Measurements from ENCODE around the gene KRT78. TPM values are rescaled to one million over a fixed set of nuclear protein-coding genes. Genes with fewer than 3 reads are reported as not detected.
"Not testable (repeated sequence)": the region's sequence is repeated elsewhere in the genome, so short reads cannot be mapped to it uniquely, and the experiment has no call there.

Gene KRT78
- total RNA-seq, 1 donor from 2014 or later, result not detected

GRCh38 chr12:52798003-52798670 is 50.7 kb downstream of the KRT78 start:
- TF ChIP-seq CTCF (conservative IDR thresholded peaks at IDR 0.05; ENCODE audit: low read depth, low read length), result no peak
- H3K4me3 ChIP-seq (ENCODE audit: low read depth, low read length), result no peak overlapping the region
- peak; percentile 35 for DNase-seq (ENCODE audit: low read depth)

- H3K4me3 ChIP-seq (ENCODE audit: low read depth, low read length), result no peak overlapping the region
- no peak for TF ChIP-seq CTCF (conservative IDR thresholded peaks at IDR 0.05; ENCODE audit: low read depth, low read length)
- no peak for DNase-seq (ENCODE audit: low read depth)
Measured at GRCh38 chr12:52797529-52797894, 51.3 kb downstream of the KRT78 start.

- DNase-seq (ENCODE audit: low read depth), result no peak
- no peak overlapping the region for H3K4me3 ChIP-seq (ENCODE audit: low read depth, low read length)
- no peak for TF ChIP-seq CTCF (conservative IDR thresholded peaks at IDR 0.05; ENCODE audit: low read depth, low read length)
Measured at GRCh38 chr12:52796839-52797528, 51.8 kb downstream of the KRT78 start.

- H3K4me3 ChIP-seq (ENCODE audit: low read depth, low read length), result no peak overlapping the region
- no peak for TF ChIP-seq CTCF (conservative IDR thresholded peaks at IDR 0.05; ENCODE audit: low read depth, low read length)
- DNase-seq (ENCODE audit: low read depth), result no peak
Measured at GRCh38 chr12:52796429-52796794, 52.4 kb downstream of the KRT78 start.

- no peak for TF ChIP-seq CTCF (conservative IDR thresholded peaks at IDR 0.05; ENCODE audit: low read depth, low read length)
- no peak within 1 kb of the TSS for H3K4me3 ChIP-seq (ENCODE audit: low read depth, low read length)
- no peak for DNase-seq (ENCODE audit: low read depth)
Measured at GRCh38 chr12:52795694-52796428, 52.9 kb downstream of the KRT78 start, which contains the start of gene KRT3. TSS of gene KRT3 (minus strand) at chr12:52796117. CDS start at chr12:52796042, 75 bp downstream.

GRCh38 chr12:52795332-52795674 is 53.5 kb downstream of the KRT78 start:
- DNase-seq (ENCODE audit: low read depth); H3K4me3 ChIP-seq (ENCODE audit: low read depth, low read length): not testable (repeated sequence)

- TF ChIP-seq CTCF (conservative IDR thresholded peaks at IDR 0.05; ENCODE audit: low read depth, low read length), result no peak
Measured at GRCh38 chr12:52794479-52795331, 54.1 kb downstream of the KRT78 start.

More at GRCh38 chr12:52794479-52795331, 54.1 kb downstream of the KRT78 start:
- DNase-seq (ENCODE audit: low read depth), result no peak
- H3K4me3 ChIP-seq (ENCODE audit: low read depth, low read length), result no peak overlapping the region
